H54 (cell line): Measurements from ENCODE around the gene PRKCD.

Experiments
- DNase-seq: peaks from one replicate; pipeline ENCODE4 v3.0.0; 2011; ENCODE audit warnings: low spot score, mixed read lengths; ENCODE audit not compliant: insufficient read length
- FAIRE-seq: peaks from 3 replicates; lab custom pipeline; 2011; peaks lifted over from hg19 to GRCh38; lab: Jason Lieb, UNC
- POLR2A ChIP-seq: IDR thresholded peaks from 2 replicates; pipeline ENCODE4 v1.6.1; 2011; ENCODE audit warnings: low read depth, mild to moderate bottlenecking, low read length

PRKCD gene

GRCh38 chr3:53188720-53189119 lies 27.7 kb downstream of the PRKCD start:
- no peak for TF ChIP-seq POLR2A
- FAIRE-seq, result no peak
- no peak for DNase-seq

DNA sequence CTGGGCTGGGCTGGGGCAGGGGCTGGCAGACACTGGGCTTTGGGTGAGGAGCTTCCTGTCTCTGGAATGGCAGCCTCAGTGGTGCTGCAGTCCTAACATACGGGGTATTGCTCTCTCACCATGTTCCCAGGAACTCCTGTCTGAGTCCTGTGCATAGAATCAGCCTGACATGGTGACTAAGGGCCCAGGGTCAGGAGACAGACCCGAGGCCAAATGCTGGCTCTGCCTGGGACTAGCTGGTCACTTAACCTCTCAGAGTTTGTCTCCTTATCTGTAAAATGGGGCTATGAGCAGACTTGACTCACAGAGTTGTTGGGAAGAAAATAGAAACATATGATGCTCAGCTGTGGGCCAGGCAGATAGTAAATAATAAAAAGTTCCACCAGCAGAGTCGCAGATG lies 28.3 kb downstream of the PRKCD start:
- no peak for TF ChIP-seq POLR2A
- FAIRE-seq, result no peak
- no peak for DNase-seq

DNA sequence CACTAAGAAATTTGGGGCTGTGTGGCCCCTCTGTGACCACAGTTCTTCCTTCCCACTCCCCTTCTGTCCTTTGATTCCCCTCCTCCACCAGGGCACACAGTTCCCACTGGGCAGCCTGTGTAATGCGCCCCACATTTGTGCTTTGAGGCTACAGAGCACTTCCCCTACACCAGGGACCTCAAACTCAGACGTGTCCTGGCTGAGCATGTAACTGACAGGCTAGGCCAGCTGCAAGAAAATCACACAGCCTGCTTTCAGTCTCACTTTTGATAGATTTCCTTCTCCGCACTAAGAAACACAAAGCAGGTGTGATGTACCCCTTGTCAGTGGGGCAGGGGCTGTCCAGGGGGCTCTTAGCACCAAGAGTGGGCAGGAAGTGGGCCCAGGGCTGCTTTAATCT lies 29.6 kb downstream of the PRKCD start:
- TF ChIP-seq POLR2A, result no peak
- FAIRE-seq (no peak), DNase-seq (no peak)

DNA sequence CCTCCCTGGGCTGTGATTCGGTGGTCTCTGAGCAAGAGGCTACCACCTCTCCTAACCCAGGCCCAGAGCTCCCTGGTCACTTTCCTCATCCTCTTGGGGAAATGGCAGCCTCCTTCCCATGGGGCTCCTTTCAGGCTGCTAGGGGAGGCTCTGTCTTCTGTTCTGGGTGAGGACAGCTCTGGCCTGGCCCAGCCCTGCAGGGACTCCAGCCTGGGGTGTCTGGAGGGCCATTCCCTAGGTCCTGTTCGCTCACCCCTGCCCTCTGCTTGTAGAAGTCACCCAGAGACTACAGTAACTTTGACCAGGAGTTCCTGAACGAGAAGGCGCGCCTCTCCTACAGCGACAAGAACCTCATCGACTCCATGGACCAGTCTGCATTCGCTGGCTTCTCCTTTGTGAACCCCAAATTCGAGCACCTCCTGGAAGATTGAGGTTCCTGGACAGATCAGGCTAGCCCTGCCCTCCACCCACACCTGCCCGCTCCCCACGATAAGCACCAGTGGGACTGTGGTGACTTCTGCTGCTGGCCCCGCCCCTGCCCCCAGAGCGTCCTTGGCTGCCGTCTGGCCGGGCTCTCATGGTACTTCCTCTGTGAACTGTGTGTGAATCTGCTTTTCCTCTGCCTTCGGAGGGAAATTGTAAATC lies 30.9 kb downstream of the PRKCD start:
- DNase-seq, result no peak
- no peak for TF ChIP-seq POLR2A
- no peak for FAIRE-seq

GRCh38 chr3:53192608-53193007 lies 31.6 kb downstream of the PRKCD start:
- no peak for TF ChIP-seq POLR2A
- DNase-seq (no peak), FAIRE-seq (no peak)

DNA sequence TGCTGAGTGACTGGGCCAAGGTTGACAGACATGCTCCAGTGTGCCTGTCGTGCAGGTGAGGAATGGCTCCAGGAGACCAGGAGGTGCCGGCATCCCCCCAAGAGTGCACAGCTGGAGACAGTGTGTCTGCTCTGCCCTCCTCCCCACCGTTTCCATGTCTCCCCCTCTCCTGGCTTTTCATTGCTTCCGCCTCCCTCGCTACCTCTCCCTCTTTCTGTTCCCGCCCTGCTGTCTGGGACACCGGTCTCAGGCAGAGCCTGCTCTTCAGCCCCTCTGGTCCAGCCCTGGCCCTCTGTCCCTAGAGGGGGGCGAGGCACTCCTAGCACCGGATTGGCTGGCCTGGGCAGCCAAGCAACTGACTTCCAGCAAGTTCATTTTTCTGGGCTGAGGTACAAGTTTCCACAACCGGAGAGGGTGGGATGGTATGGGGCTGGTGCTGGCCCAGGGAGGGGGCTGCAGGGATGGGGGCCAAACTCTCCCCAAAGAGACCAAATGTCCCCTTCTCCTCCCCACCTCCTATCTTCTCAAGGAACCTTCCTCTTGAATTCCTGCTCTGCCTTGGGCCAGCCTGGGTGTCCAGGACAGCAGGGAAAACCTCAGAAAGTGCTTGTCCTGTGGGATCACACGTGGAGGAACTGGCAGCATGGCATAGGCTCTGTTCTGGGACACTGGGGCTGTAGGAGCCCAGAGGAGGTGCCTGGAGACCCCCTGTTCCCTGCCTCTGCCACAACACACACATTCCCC lies 32.6 kb downstream of the PRKCD start:
- TF ChIP-seq POLR2A, result no peak
- no peak for DNase-seq
- FAIRE-seq, result no peak

DNA sequence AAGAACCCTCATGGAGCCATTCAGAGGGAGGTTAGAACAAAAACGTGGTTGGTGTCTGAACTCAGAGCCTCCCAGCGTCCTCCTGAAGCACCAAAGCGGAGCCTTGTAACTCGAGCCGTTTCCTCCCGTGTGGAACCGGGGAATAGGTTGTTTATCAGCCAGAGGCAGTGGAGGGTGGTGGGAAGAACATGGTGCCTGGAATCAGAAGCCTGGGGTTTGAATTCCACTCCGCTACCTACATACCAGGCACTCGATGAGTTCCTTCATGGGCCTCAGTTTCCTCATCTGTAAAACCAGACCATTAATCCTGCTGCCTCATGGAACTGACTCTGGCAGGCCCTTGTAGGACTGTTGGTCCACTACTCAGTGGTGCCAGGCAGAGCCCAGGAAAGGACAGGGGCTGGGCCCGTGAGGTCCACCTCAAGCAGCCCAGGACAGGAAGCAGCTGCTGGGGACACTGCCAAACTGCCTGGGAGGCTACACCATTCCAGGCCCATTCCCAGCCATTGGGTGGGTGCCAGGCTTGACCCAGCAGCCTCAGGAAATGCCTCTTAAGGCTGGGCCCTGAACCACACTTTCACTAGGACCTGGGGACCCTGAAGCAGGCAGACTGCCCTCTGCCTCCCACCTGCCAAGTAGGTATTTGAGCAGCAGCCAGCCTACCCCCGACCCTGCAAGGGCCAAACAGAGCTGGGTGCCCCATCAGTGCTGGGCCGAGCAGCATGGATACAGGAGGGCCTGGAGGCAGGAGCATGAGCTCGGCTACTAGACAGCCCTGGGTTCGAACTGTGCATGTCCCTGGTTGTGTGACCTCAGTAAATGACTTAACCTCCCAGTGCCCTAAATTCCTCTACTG lies 33.4 kb downstream of the PRKCD start:
- no peak for DNase-seq
- FAIRE-seq, result no peak
- TF ChIP-seq POLR2A, result no peak

DNA sequence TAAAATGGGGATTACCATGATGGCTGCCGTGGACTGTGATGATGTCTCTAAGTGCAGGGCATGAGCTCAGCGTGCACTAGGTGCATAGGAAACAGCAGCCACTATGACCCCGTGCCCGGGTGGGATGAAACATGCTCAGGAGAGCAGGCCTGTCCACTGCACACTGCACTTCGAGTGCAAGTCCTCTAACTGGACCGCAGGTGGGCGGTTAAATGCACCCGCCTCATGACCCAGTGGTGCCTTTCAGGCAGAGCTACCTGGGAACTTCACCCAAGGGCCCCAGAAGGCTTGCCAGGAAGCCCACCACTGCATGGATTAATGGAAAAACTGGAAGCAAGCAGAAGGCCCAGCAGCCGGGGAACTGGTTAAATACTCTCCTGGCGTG lies 34.0 kb downstream of the PRKCD start:
- DNase-seq (no peak), FAIRE-seq (no peak)
- no peak for TF ChIP-seq POLR2A

GRCh38 chr3:53195602-53196574 lies 34.9 kb downstream of the PRKCD start:
- FAIRE-seq (no peak), DNase-seq (no peak)
- no peak for TF ChIP-seq POLR2A

DNA sequence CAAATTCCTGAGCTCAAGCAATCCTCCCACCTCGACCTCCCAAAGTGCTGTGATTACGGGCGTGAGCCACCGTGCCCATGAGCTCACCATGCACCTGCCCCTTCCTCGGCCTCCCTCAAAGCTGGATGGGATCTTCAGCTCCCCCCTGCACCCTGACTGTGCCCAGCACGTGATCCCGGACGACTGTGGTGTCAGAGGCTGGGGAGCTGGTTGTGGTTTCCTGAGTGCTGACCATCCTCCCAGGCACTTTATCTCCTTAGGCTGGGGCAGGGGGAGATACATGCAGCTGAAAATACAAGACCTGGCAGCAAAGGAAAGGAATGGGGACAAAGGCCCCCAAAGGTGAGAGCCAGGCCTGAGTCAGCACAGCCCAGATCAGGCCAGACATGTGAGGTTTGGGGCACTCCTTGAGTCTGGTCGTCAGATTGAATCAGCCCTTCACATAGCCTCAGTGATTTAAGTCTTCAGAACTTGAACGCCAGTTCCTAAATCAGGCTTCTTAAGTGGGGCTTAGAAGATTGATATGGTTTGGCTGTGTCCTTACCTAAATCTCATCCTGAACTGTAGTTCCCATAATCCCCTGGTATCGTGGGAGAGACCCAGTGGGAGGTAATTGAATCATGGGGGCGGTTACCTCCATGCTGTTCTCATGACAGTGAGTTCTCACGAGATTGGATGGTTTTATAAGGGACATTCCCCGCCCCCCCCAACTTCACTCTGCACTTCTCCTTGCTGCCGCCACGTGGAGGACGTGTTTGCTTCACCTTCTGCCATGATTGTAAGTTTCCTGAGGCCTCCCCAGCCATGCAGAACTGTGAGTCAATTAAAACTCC lies 35.8 kb downstream of the PRKCD start:
- no peak for FAIRE-seq
- TF ChIP-seq POLR2A, result no peak
- DNase-seq, result no peak

DNA sequence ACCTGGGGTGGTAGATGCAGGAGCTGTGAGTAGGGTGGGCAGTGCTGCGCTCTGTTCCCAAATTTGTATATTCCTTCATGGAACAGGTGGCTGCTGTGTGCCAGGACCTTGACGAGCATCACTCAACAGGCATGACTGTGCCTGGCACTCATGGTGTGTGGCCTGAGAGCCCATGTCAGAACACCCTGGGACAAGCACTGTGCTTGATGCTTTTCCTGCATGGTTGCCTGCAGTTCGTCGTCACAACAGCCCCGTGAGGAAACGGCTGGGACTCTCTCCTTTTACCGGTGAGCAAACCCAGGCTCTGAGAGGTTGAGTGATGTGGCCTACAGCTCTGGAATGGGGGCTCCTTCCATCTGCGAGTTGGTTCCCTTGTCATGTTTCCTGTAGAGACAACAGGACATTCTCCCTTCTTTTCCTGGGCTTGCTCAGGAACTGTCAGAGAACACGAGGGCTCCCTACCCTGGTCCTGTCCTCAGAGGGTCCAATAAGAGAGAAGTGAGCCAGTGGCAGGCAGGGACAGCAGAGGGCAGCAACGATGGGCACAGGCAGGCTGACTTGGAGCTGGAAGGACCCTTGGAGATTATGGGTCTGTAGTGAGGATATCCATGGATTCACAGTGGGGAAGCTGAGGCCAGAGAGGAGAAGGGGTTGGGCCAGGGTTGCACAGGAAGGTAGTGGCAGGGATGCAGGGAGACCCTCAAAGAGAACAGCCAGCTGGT lies 37.4 kb downstream of the PRKCD start:
- DNase-seq, result no peak
- FAIRE-seq, result no peak
- TF ChIP-seq POLR2A, result no peak

DNA sequence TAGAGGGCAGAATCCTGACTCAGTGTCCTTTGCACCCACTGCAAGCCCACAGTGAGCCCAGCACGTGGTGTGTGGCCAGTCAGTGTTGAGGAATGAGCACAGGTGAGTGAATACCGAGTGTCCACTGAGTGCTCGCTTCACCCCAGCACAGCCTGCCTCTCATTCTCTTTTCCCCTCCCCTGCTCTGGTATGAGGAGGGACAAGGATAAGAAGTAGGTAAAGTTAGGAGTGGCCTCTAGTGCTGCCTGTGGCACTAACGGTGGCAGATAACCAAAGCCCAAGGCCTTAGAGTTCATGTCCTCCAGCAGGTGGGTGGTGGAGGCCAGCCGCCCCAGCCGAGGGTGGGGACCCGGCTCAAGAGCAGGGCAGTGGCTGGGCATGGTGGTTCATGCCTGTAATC lies 38.0 kb downstream of the PRKCD start:
- TF ChIP-seq POLR2A, result no peak
- FAIRE-seq (no peak), DNase-seq (no peak)

DNA sequence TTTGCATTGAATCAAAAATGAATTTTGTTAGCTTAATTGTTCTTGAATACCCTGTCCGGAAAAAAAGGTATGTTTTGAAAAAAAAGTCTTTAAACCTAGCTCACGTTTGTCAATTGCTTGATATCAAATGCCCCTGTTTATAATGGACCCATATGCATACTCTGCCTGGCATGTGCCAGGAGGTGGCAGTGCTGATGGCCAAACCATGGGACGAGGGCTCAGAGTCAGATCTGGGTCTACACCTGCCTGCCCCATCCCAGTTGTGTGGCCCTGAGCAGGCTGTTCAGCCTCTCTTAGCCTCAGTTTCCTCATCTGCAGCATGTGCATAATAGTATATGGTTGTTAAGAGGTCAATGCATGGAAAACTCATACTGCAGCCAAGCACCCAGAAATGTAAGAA lies 38.8 kb downstream of the PRKCD start:
- DNase-seq, result no peak

More for the DNA sequence above, 38.8 kb downstream of the PRKCD start:
- no peak for FAIRE-seq
- no peak for TF ChIP-seq POLR2A
